ENCODE data around the gene DDX10.
"Not testable (repeated sequence)": the region's sequence is repeated elsewhere in the genome, so short reads cannot be mapped to it uniquely, and the experiment has no call there.

The DDX10 gene

DNA sequence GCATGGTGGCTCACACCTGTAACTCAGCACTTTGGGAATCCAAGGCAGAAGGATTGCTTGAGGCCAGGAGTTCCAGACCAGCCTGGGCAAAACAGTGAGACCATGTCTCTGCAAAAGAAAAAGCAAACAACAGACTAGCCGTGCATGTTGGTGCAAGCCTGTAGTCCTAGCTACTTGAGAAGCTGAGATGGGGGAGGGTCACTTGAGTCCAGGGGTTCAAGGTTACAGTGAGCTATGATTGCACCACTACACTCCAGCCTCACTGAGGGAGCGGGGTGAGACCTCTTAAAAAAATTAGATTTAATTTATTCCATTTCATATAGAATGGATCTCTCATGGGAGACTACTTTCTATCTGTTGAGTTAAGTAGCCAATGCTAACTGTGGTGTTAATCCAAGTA is 50.4 kb downstream of the DDX10 start:
- no peak for DNase-seq (ENCODE audit: low spot score)

DNA sequence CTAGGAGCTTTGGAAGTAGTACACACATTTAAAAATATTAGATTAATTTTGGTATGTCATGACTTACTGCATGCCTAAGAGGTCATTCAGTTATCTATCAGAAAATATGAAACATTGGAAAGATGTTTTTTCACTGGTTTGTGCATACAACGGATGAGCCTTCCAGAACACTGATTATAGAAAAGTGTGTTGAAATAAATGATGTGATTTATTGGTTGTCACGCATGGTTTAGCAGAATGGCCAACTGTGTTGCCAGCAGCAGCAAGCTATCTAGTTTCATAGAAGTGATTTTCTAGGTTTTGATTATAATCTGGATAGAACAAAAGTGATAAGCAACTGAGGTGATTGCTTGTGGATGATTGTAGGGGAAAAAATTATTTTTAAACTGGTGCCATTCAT is 53.6 kb downstream of the DDX10 start:
- no peak for DNase-seq (ENCODE audit: low spot score)

DNA sequence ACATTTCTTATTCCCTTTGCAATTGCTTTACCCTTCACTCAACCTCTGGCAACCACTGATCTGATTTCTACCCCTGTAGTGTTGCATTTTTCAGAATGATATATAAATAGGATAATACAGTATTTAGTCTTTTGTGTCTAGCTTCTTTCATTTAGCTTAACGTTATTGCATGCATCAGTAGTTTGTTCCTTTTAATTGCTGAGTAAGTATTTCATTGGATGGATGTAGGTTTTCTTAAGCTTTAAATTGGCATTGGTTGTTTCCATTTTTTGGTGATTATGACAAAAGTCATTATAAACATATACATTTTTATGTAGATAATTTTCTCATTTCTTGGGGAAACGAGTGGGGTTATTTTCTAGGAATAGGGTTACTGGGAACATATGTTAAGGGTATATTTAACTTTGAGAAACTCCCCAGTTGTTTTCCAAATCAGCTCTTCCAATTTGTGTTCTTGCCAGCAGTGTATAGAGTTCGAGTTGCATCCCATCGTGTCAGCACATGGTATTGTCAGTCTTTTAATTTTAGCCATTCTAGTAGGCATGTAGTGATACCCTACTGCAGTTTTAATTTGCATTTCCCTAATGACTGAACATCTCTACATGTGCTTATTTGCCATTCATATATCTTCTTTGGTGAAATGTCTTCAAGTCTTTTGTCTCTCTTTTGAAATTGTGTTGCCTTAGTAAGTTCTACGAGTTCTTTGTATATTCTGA is 60.3 kb downstream of the DDX10 start:
- no peak for DNase-seq (ENCODE audit: low spot score)

DNA sequence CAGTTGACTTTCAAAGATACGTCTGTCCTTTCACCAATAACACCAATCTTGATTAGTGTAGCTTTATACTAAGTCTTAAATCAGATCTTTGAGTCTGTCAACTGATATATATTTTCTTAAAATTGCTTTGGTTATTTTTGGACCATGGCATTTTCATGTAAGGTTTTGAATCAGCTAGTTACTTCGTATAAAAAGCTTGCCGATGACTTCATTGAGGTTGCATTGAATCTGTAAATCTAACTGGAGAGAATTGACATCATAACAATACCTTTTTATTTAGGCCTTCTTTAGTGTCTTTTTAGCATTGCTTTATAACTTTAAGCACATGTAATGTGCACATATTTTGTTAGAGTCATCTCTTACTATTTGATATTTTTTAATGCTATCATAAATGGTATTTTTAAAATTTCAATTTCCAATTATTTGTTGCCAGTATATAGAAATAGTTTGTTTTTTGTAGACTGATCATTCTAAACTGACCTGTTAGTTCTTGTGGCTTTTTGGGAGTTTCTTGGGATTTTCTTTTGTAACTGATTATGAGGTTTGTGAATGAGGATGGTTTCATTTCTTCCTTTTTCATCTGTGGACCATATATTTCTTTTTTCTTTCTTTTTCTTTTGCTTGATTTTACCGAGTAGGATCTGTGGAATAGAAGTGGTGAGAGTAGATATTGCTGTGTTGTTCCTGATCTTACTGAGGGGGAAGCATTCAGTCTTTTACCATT is 61.4 kb downstream of the DDX10 start:
- no peak for DNase-seq (ENCODE audit: low spot score)

DNA sequence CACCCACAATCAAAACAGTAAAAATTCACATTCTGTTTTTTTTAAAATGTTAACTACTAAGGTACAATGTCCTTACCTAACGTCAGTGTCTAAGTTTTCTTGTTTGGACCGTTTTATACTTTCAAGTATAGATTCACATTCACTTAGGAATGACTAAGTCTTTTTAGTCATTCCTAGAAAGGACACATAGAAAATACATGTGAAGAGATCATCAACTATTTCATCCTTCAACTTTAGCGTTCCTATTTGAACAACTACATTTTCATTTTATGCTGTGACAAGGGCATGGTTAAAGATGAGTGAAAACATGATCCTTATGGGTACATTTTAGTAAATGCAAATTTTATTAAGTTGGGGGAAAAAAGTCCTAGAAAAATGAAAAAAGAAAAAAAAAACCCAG is 62.8 kb downstream of the DDX10 start:
- no peak for DNase-seq (ENCODE audit: low spot score)

DNA sequence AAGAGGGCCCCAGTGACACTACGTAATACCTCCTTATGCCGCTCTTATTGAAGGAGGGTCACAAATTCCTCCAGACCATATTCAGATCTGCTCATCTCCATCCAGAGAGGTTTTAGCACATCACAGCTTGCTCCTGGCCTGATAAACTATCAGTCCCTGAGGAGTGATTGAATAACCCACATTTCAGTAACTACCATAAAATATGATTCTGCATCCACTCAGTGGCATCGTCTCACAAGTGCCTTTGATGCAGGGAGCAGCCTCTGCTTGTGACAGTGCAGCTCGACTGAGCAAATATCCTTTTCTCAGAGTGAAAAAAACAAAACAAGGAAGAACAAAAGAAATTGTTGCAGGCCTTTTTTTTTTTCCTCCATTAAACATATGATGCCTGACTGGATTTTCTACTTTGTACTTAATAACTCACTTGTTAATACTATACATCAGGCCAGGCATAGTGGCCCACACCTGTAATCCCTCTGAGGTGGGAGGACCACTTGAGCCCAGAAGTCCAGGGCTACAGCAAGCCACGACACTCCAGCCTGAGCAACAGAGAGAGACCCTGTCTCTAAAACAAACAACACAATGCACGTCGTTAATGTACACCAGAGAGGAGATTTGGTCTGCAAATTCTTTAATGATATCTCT is 64.5 kb downstream of the DDX10 start:
- DNase-seq (ENCODE audit: low spot score): no peak

DNA sequence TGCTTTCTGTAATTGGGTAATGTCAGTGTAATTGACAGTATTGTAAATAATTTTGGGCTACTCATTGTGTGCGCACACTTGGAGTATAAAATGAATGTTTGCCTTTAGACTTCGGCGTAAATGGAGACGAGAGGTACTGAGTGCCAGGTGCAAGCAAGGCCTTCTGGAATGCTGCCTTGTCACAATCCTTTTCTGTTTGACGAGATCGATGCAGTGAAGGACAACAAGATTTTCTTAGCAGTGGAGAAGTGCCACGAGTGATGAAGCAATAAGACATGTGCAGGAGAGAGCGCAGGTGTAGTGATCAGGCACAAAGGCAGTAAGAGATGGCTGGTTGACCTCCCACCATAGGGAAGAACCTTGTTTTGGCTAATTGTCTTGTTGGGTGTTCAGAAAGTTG is 67.5 kb downstream of the DDX10 start:
- no peak for DNase-seq (ENCODE audit: low spot score)

DNA sequence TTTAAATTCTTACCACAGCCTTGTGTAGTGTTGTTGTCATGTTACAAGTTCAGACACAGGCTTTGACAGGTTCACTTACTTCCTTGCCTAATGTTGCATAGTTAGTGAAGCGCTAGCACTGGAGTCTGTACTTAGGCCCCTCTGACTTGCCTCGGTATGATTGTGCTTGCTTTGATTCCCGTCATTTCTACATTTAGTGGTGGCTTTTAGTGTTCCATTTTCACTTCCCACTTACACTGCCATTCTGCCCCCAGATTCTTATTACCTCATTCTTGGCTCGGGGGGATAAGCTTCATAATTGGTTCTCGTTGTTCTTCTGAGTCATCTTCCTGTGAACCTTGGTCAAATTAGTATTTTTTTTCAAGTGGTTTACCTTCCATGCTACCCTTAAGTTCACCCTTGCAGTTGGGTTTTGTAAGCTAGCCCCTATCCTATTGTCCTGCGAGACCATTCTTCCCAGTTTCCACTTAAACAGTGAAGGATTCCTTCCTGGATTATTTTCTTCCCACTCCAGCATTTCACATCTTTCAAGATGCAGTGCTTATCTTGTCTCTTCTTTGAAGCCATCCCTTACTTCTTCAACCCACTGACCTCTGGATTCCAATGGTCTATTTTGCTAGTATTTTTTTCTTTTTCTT is 68.7 kb downstream of the DDX10 start:
- peak; percentile 50 for DNase-seq (ENCODE audit: low spot score)

DNA sequence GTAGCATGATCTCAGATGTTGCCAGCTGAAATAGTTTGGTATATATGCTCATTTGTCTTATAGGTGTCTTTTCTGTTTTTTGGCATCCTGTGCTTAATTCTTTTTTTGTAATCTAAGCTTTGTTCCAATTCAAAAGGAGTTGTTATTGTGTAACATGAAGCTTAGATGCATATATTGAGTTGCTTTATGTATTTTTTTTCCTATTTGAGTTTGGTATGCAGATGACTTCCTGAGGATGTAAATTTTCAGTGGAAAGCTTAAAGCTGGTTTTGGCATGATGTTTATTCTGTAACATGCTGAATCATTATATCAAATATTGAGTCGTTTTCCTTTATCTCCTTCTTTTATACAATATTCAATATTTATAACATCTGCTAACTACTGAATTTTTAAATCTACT is 69.4 kb downstream of the DDX10 start:
- DNase-seq (ENCODE audit: low spot score): no peak

DNA sequence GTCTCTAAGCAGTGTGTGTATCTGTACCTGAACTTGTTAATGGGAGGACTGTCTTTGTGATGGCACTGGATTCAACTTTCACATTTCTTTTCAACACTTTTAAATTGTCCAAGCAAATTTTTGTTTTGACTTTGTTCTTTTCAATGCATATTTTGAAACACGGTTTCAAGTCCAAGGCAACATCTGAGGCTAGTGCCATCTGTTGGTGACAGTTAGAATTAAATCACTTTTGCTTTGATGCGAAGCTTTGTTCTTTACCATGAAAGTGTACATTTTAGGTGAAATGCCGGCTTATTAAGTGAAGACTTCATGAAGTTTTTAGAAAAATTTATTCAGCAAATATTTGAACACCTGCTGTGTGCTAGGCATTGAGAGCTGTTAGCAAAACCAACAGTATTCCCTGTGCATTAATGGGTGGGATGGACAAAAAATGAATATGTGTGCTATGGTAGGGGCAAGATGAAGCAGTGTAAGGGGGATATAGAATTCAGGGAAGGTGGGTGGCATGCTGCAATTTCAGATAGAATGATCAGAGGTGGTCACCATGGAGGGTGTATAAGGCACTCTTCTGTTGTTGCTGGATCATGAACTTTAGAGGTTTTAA is 70.2 kb downstream of the DDX10 start:
- no peak for DNase-seq (ENCODE audit: low spot score)

DNA sequence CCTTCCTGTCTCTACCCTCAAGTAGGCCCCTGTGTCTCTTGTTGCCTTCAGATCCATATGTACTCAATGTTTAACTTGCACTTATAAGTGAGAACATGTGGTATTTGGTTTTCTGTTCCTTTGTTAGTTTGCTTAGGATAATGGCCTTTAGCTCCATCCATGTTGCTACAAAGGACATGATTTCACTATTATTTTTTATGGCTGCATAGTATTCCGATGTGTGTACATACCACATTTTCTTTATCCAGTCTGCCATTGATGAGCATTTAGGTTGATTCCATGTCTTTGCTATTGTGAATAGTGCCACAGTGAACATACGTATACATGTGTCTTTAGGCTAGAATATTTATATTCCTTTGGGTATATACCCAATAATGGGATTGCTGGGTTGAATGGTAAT is 75.3 kb downstream of the DDX10 start:
- DNase-seq (ENCODE audit: low spot score): not testable (repeated sequence)

DNA sequence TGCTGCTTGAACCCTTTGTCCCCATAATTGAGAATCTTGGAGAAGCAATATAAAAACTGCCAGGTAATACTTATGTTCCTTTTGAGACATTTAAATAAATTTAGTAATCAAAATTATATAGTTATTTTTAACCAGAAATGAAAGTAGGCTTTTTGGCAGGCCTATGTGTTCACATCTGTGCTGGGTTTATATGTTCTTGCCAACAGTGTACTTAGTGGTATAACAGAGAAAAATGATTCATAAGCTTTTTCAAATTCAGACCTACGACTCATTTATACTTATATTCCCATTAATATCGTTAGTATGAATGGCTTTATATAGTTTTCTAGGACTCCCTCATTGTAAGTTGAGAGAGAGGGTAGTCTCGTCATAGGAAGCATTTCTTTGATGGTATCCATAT is 79.0 kb downstream of the DDX10 start:
- DNase-seq (ENCODE audit: low spot score): no peak

DNA sequence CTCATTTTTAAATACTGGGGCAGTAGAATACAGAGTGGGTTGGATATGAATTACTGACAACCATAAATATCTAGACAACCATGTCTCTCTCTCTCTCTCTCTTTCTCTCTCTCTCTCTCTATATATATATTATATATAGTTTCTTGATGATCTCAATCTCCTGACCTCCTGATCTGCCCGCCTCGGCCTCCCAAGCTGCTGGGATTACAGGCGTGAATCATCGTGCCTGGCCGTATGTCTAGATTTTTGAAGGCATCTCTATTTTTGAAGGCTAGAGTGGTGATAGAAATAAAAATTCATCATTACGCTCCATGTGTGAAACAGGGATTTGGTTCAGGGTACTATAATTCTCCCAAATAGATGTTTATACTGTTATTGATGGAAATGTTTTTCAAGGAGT is 84.1 kb downstream of the DDX10 start:
- no peak for DNase-seq (ENCODE audit: low spot score)

DNA sequence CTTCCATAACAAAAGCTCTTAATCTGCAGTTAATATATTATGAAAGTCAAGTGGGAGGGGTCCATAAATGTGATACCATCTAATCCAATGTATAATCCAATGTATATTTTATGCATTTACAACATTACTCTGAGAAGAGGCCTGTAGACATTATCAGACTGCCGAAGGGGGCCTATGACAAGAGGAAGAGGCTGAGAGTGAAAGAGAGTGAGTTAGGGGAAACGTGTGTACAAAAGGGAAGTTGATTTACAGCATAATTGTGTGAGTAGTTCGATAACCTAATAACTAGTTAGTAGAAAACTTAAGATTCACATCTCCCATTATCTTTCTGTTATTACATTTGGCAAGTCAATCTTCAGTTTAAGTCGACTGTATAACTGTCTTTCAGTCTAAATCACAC is 86.6 kb downstream of the DDX10 start:
- DNase-seq (ENCODE audit: low spot score): no peak

DNA sequence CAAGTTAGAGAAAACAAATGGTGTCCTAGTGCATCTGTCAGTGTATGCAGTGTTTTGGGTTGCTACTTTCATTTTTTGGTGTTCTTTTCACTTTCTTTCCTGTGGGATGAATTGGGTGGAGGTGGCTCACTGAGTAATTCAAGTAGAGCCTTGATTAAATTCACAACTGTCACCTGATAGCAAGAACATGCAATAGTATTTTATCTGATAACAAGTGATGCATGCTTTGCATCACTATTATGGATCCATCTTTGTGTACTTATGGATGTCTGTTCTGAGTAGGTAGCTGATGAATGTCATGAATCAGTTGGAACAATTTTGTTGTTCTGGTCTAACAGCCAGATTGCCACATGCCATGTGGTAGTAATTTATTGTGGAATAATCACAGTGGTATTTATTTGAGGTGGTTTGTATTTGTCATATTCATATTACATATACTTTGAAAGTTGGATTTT is 87.5 kb downstream of the DDX10 start:
- DNase-seq (ENCODE audit: low spot score): peak; percentile 15

DNA sequence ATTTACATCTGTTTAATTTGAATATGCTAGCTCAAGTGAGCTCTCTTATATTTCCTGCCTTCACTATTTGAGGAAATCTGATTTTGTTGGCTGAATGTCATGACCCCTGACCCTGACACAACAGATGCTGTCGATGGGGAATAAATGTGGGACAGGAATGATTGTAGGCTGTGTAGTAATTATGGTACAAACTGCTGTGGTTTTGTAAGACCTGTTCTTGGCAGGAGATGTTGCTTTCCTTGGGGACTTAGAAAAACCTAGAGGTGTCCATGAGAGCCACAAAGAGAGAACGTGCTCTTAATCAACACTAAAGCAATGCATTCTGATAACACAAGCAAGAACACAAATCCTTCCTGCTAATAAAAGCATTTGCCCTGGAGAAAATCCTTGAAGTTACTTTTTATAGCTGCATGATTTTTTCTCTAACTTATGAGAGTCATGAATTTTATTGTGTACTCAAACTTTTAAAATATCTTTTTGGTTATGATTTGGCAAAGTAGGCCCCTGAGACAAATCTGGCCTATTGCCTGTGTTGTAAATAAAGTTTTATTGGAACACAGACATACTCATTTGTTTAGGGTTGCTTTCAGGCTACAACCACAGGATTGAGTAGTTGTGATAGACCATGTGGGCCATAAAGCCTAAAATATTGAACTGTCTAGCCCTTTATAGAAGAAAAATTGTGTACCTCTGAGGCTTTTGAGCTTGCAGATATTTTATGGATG is 90.2 kb downstream of the DDX10 start:
- DNase-seq (ENCODE audit: low spot score): no peak

DNA sequence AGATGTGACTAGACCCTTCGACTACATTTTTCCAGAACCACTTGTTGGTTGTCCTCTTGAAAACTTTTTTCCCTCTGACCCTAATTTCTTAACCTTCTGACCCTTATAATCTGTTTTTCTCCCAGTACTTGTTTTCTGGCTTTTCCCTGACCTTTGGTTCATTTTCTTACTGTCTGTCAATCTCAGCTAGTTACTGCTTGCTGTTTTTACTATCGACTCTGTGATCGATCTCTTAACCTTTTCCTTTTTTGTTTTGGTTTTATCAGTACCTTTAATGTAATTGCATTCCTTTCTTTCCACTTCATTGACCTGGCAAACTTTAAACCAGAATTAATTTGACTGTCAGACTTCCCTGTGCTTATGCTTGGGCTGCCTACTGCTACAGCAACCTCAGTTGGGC is 92.8 kb downstream of the DDX10 start:
- DNase-seq (ENCODE audit: low spot score): no peak

DNA sequence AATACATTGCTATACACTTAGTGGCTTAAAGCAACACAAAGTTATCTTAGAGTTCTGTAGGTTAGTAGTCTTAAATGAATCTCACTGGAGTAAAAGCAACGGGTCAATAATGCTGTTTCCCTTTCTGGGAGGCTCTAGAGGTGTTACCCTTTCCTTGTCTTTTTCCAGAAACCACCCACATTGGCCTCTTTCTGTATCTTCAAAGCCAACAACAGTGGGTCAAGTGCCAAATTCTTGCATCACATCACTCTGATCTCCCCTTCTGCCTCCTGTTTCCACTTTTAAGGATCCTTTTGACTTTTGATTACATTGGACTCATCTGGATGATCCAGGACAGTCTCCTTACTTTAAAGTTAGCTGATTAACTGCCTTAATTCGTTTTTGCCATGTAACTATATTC is 93.6 kb downstream of the DDX10 start:
- no peak for DNase-seq (ENCODE audit: low spot score)

DNA sequence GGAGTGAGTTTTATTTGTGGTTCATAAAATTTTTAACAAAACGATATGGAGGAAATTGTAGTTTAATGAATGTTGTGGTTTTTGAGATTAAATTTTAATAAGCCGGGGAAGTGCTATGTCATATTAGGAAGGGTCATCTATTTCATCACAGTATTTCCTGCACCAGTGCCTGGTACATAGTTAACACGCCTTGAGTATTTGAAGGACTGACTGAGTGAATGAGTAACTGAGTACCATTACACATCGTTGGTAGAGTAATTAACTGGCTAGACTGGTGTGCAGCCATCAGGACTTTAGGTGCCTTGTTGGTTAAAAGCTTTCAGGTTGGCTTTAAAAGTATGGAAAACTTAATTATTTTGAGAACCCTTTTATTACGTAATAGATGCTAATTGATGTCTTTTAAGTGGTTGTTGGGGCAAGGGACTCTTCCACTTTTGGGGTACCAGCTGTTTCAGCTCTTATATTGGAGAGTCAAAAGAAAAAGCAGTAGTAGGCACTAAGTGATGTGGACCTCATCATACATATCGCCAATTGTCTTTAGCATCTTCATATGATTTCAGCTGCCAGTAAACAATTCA is 101.8 kb downstream of the DDX10 start:
- no peak for DNase-seq (ENCODE audit: low spot score)

DNA sequence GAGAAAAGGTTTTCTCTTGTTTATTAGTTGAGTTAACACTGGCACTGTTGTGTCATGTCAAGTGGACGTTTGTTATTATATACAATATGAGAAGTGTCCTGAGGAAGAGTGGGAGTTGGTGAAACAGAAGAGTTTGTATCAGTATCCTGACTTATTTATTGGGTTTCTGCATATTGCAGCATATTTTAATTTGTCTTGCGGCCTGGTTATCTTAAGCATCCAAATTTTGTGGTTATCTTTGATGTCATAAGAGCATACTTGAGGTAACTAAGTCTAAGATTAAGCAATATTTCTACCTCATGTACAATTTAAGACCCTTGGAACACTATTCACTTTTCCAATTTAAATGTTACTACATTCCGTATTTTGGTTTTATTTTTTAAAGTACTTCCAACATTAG is 103.5 kb downstream of the DDX10 start:
- DNase-seq (ENCODE audit: low spot score): no peak

DNA sequence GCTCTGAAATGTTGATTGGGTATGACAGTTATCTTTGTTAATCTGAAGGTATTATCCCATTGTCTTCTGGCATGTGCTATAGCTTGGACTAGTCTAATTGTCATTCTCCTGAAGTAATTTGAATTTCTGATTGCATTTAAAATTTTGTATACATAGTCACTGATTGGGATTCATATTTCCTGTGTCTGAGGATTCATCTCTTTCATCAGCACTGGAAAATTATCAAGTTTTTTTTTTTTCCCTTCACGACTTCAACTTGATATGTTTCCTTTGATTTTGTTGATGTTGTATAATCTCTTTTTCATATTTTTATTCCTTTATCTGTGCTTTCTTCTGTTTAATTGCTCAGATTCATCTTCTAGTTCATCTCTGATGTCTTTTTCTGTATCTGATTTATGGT is 104.1 kb downstream of the DDX10 start:
- no peak for DNase-seq (ENCODE audit: low spot score)

Data from Ammon's horn (tissue), 1 donor.